HG02588 (cell line): ENCODE measurements around the gene APOL6.
"Not testable (repeated sequence)": the region's sequence is repeated elsewhere in the genome, so short reads cannot be mapped to it uniquely, and the experiment has no call there.

Source experiments
- ATAC-seq: cut with Tn5 transposase; IDR thresholded peaks from one replicate; pipeline ENCODE4 v1.9.1; 2021; ENCODE audit warnings: mild to moderate bottlenecking, moderate library complexity; ENCODE audit not compliant: unreplicated experiment

The APOL6 gene

DNA sequence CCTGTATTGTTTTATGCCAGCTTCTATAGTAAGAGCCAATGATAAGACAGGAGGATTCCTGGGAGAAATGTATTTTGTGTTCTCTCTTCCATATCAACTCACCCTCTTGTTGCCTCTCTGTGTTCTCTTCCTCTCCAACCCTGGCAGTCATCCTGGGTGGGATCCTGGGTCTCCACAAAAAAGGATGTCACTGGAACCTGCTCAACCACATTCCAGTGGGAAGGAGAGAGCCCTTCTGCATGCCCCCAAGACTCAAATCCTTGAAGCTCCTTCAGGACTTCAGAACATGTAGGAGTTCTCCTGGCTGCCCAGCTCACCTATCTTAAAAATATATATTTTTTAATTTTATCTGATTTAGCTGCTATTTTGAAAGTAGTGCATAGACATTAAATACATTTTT is 26.1 kb downstream of the APOL6 start:
- ATAC-seq: no peak

DNA sequence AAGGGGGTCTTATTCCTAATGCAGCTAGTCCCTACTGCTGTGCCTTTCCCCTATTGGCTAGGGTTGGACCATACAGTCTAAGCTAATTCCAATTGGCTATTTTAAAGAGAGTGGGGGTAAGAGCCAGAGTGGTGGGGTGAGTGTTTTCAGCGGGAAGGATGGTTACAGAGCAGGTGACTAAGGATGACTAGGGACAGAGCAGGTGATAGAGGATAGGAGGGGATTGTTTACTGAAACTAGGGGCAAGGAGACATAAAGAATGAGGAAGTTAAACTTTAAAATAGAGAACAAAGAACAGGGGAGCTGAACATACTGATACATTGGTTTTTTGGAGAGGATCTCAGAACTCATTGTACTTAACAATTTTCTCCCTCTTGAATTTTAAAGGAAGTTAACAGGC is 27.8 kb downstream of the APOL6 start:
- ATAC-seq: not testable (repeated sequence)

DNA sequence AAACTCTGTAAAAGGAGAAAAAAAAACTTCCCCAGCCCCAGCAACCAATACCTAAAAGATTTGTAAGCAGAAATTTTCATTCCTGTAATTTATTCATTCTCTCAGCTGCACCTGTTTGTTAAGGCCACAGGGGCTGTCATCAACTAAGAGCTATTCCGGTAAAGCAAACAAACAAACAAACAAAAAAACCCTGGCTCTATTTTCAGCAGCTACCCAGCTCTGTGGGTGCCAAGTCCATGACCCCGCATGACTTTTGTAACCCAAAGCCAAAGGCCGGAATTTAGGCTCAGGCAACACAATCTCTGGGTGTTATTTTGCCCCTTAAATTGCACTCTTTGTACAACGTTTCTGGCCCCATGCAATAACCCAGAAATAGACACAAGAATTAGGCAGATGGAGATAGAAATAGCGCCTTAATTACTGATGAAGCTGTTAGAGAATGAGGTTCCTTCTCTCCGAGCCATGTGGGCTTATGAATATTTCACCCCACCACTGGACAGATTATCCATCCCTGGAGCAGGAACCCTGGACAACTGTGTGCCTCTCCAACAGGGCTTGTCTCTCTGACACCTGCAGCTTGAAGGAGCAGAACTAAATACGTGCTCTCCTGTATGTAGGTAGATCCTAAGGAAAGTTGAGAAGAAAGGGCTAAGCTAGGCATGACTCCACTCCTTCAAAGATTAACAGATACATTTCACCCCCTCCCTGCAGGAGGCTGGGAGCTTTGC is 29.4 kb downstream of the APOL6 start:
- ATAC-seq: no peak

DNA sequence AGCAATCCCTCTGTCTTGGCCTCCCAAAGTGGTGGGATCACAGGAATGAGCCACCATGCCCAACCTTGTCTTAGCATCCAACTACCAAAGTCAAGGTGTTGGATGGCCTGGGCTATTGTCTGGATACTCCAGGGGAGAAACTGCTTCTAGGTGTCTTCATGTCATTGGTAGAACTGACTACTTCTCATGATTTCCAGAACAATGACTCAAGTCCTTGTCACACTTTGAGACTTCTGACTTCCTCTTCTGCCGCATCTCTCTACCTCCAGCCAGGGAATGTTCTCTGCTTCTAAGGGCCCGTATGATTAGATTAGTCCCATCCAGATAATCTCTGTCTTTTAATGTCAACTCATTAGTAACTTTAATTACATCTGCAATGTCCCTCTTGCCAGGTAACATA is 30.6 kb downstream of the APOL6 start:
- ATAC-seq: no peak

DNA sequence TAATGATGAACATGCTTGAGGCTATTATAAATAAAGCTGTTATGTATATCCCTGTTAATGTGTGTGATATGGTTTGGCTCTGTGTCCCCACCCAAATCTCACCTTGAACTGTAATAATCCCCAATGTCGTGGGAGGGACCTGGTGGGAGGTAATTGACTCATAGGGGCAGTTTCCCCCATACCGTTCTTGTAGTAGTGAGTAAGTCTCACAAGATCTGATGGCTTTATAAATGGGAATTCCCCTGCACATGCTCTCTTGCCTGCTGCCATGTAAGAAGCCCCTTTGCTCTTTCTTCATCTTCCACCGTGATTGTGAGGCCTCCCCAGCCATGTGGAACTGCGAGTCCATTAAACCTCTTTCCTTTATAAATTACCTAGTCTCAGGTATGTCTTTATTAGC is 31.2 kb downstream of the APOL6 start:
- ATAC-seq: not testable (repeated sequence)

DNA sequence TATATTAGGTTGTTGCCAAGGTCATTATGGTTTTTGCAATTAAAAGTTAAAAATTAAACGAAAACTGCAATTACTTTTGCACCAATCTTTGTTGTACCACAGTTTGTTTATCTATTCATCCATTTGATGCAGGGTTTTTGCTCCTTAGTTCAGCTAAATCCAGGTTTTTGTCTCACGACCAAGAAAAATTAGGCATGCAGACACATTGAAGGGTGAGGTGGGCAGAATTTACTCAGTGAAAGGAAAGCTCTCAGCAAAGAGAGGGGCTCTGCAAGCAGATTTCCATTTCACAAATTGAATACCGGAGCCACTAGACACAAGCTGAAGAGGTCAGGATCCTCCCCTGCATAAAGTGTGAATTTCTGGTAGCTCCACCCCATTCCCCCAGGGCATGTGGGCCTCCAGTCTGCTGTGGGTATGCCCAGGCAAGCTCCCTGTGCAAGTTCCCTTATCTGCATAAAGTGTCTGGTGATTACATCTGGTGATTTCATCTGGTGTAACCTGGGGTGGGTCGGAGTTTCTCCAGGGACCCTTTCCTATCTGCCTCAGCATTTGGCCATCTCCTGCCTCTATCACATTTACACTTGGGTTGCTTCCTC is 33.3 kb downstream of the APOL6 start:
- ATAC-seq: no peak

DNA sequence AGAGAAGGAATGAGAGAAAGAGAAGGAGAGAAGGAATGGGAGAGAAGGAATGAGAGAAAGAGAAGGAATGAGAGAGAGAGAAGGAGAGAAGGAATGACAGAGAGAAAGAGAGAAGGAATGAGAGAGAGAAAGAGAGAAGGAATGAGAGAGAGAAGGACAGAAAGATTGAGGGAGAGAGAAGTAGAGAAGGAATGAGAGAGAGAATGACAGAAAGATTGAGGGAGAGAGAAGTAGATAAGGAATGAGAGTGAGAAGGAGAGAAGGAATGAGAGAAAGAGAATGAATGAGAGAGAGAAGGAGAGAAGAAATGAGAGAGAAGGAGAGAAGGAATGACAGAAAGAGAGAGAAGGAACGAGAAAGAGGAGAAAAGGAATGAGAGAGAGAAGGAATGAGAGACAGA is 35.3 kb downstream of the APOL6 start:
- no peak for ATAC-seq

DNA sequence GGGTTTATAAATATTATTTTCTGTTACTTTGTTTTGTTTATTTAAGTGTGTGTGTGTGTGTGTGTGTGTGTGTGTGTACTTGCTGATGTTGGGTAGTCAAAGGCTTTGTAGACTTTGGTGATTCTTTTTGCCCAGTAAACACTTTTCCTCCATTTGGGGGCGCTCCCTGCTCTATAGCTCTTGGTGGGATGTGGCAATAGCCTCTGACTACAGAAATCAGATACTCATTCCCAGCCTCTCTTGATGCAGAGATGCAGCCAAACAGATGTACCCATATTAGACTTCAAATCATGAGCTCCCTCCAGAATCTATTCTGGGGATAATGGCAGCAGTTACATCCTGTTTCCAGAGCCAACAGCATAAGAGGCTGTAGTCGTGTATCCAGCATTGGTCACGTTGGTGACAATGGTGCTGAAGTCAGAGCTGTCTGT is 36.0 kb downstream of the APOL6 start:
- ATAC-seq: no peak

DNA sequence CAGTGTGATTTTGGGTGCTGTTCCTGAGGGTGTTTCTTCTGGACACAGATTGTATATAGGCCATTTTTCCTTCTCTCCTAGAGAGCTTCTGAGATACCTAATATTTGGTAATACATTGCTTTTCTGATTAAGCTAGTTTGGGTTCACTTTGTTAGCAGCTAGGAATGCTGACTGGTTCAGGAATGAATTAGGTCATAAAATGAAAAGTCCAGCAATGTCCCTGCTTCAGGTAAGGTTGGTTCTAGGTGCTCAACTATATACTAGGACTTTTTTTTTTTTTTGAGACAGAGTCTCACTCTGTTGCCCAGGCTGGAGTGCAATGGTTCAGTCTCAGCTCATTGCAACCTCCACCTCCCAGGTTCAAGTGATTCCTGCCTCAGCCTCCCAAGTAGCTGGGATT is 36.5 kb downstream of the APOL6 start:
- no peak for ATAC-seq

DNA sequence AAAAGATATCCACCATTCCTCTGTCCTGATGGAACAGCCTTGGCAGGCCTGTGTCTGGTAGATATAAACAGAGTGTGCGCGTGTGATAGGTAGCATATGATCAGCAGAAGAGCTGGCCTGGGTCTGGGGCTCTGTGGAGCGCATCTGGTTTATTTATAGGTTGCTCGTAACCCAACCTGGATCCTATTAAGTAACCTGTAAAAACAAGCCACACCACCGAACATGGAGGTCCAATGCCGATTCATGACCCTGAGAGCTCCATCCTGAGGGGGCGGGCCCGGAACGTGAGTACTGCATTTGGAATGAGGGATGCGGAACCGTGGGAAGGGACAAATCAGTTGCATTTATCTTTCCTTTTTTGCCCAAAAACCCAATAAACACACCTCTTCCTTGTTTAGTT is 37.5 kb downstream of the APOL6 start:
- no peak for ATAC-seq

DNA sequence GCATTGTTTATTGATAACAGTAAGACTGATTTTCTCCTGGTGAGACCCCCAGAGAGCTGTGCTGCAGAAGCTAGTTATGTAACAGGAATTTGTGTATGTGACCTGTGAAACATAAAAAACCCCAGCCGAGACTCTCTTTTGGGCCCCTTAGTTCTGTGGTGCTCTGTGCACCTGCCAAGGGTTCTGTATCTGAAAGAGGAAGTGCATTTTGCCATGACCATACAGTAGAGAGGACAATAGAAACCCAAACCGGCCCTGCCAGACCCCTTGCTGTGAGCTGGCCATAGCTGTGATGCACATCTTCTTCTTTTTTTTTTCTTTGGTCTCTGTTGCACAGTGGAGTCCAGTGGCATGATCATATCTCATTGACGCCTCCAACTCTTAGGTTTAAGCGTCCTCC is 38.1 kb downstream of the APOL6 start:
- no peak for ATAC-seq

DNA sequence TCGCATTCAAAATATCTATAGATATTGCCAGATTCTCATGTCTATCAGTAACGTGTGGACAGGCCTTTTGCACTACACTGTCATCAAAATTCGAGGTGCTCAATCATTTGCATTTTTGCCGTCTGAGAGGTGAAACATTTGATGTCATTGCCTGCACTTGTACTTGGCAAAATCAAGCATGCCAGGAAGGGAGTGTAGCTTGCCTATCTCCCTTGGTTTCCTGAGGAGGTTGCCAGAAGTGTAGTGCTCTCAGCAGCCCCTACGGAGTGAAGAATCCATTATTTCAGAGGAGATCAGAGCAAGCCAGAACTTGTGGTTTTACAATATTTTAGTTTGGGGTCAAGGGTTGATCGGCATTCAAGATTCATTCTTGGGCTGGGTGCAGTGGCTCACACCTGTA is 39.2 kb downstream of the APOL6 start:
- no peak for ATAC-seq

DNA sequence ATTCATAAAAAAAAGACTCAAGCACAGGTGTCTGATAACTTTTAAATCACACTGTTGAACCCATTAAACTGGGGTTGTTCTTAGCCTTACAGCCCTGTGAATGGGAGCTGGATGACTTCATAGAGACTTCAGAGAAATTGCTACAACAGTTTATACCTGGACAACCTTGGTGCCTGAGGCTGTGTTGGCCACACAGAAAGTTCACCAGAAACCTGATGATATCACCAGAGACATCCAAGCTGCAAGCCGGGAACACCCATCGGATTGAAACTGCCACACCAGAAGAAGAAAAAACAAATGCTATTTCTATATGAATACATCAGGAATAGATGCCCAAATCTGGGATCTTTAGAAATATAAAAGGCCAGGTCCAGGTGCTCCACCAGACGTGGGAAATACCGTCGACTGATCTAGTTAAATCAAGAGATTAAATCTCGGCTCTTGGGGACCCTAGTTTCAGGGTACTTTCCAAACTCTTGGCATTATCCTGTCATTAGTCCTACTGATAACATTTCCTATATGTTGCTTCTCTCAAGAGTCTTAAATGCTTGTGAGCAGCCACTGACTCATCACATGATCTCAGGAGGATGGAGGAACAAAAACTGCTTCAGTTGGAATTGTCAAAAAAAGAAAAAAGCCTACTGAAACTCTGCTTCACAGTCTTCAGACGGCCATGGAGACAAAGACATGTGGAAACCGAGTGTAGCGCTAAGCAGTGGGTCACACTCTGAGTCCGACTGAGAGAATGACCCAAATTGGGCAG is 40.8 kb downstream of the APOL6 start:
- no peak for ATAC-seq

DNA sequence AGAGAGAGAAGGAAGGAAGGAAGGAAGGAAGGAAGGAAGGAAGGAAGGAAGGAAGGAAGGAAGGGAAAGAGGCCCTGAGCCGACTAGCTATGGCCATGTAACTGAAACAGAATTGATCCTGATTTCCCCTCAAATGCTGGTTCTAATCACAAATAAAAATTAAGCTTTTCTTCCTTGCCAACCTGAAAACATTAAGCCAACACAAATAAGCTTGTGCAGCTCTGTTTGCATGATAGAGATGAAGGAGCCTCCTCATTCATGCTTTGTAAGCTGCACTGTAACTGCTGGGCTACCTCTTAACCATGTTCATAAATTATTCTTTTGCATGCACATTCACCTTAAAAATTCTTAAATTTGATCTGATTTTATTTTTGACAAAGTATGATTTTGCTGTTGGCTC is 41.8 kb downstream of the APOL6 start:
- no peak for ATAC-seq

DNA sequence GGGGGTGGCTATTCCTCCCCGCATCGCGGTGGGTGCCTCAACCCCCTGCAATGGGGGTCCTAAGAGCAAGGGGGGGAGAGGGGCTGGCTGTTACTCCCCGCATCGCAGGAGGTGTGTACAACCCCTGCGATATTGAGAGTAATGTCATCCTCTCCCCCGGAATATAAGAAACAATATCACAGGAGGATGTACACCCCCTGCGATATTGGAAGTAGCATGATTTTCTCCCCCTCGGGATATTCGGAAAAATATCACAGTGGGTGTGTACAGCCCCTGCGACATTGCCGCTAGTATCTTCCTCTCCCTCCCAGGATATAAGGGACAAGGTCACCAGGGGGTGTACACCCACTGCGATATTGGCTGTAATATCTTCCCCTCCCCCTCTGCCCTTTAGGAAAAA is 47.0 kb downstream of the APOL6 start:
- no peak for ATAC-seq

DNA sequence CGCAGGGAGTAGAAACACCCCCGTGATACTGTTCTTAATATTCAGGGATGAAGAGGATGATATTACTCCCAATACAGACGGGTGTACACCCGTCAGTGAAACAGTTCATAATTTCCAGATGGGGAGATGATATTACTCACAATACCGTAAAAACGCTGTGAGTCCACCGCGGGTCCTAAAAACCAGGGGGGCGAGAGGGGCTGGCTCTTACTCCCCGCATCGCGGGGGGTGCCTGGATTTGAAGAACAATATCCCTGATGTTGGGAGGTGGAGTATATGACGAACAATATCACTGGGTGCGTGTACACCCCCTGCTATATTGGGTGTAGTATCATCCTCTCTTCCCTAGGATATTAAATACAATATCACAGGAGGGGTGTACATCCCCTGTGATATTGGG is 48.9 kb downstream of the APOL6 start:
- ATAC-seq: no peak

DNA sequence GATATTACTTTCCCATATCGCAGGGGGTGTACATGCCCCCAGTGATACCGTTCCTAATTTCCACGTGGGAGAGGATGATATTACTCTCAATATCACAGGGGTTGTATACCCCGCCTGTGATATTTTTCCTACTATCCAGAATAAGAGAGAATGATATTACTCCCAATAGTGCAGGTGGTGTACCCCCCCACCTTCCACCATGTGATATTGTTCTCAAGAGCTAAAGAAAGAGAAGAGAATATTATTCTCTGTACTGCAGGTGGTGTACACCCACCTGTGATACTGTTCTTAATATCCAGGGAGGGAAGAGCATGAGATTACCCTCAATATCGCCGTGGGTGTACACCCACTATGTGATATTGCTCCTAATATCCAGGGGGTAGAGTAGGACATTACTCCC is 51.6 kb downstream of the APOL6 start:
- not testable (repeated sequence) for ATAC-seq

DNA sequence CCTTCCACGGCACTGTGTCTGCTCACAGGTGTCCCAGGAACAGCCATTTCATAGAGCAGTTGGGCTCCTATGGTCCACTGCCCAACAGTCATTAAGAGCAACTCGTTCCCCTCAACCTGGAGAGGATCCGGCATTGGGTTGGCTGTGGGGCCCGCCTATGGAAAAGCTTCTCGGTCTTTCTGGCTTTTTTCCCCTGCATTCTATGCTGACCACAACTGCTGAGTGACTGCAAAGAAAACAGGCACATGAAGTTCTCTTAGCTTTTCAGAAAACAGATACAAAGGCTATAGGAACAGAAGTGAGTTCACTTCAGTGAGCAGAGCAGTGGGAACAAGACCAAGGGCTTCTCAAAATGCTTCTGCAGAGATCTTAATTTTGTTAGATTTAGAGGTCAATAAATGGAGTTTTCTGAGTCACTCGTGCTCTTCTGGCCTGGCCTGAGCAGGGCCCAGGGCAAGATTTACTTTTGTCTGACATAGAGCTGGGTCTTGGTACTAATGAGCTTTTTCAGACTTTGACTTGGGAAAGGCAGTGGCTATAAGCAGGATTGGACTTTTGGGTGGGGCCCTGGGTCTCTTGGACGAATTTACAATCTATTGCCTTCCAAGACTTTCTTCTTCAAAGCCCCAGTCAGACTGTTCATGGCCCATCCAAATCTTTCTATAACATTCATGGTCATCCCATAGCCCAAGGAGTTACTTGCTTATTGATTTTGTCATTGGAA is 55.8 kb downstream of the APOL6 start:
- ATAC-seq: no peak

DNA sequence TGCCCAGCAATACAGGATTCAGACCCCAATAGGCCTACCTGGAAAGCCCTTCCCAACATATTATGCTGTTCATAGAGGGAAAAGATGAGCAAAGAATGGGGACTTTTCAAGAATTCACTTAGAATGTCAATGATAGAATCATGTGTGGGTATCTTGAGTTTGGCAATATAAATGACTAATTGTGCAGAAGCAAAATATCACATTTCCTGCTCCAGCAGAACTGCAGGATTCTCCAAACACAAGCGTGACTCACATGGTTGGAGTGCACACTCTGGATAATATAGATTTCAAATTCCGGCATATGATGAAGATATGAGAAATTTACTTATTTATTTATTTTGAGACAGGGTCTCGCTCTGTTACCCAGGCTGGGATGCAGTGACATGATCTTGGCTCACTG is 56.9 kb downstream of the APOL6 start:
- no peak for ATAC-seq

DNA sequence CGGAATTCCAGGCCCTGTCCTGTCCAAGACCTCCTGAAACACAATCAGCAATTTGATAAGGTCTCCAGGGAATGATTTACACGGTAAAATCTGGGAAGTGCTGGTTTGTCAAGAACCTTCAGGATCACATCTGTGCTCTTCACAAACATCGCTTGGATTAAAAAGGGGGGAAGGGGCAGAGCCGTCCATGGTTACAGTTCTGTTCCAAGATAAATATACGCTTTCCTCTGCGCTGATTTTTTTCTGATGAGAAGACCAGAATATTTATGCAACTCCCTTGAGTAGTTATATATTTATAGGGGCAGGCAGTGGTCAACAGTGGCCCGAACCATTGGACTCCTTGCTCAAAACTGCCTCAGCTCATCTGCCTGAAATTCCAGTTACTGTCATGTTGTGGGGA is 60.2 kb downstream of the APOL6 start:
- no peak for ATAC-seq

DNA sequence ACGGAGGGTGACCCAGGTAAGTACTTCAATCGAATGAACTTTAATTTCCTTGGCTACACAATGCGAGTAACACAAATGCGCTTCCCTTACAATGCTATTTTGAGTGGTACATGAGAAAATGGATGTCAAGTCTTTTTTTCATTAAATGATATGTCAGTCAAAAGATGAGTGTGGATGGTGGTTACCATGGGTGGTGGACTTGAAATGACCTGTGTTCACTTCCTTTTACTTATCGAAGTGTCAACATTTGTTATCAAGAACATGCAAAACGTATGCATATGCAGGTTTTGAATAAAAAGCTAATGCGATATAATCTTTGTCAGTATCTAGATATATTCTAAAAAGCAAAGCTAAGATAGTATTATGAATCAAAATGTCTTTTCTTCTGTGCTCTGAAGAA is 60.7 kb downstream of the APOL6 start:
- ATAC-seq: no peak

DNA sequence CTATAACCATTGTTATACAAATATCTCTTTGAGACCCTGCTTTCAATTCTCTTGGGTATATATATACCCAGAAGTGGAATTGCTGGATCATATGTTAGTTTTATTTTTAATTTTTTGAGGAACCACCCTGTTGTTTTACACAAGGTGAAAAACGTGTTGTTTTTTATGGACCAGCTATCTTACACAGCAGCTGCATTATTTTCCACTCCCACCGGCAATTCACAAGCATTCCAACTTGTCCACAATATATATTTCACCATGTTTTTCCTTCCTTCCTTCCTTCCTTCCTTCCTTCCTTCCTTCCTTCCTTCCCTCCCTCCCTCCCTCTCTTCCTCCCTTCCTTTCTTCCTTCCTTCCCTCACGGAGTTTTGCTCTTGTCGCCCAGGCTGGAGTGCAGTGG is 63.1 kb downstream of the APOL6 start:
- ATAC-seq: no peak
